ENCODE results near the gene GPR153.

GRCh38 chr1:6288665-6289064 lies 27.8 kb upstream of the GPR153 start:
- no peak for TF ChIP-seq CTCF (IDR thresholded peaks at IDR 0.05)
- TF ChIP-seq EZH2 (IDR thresholded peaks at IDR 0.05), result no peak
- no peak for TF ChIP-seq EZH2phosphoT487 (IDR thresholded peaks at IDR 0.05)

All from neural progenitor cell (in vitro differentiated cells).